ENCODE data around the gene CHD9. TPM values are rescaled to one million over a fixed set of nuclear protein-coding genes. Genes with fewer than 3 reads are reported as not detected.
A peak's percentile ranks its signal among the peaks of the same experiment; 100 is the strongest.

Gene CHD9
- total RNA-seq, 1 donor from 2014 or later, result 119 TPM

GRCh38 chr16:53090286-53090590 lies 35.4 kb downstream of the CHD9 start:
- peak overlapping the region; percentile 84 for H3K27ac Mint-ChIP-seq

GRCh38 chr16:53090591-53091411 lies 36.0 kb downstream of the CHD9 start:
- Mint-ChIP-seq H3K9me3 (no peaks in the 10 kb centered on the region), H3K4me3 (no peak overlapping the region), H3K4me1 (peaks cover 34% of the 10 kb centered on the region), H3K36me3 (peaks cover 5% of the 10 kb centered on the region), H3K27ac (peak overlapping the region; percentile 84), H3K27me3 (ENCODE audit: low read depth) (no peaks in the 10 kb centered on the region)
- no peak for TF ChIP-seq CTCF (IDR thresholded peaks at IDR 0.05; ENCODE audit: unreplicated experiment)
- no peak for DNase-seq (ENCODE audit: low spot score in 2 of 2, unreplicated experiment in 2 of 2)

More at GRCh38 chr16:53090286-53090590, 35.4 kb downstream of the CHD9 start:
- peaks cover 39% of the 10 kb centered on the region for H3K4me1 Mint-ChIP-seq
- H3K4me3 Mint-ChIP-seq, result no peak overlapping the region
- peaks cover 5% of the 10 kb centered on the region for H3K36me3 Mint-ChIP-seq
- no peaks in the 10 kb centered on the region for H3K9me3 Mint-ChIP-seq
- H3K27me3 Mint-ChIP-seq (ENCODE audit: low read depth), result no peaks in the 10 kb centered on the region
- no peak for DNase-seq (ENCODE audit: low spot score in 2 of 2, unreplicated experiment in 2 of 2)
- no peak for TF ChIP-seq CTCF (IDR thresholded peaks at IDR 0.05; ENCODE audit: unreplicated experiment)

- Mint-ChIP-seq H3K36me3 (peaks cover 5% of the 10 kb centered on the region), H3K27ac (peak overlapping the region; percentile 94), H3K9me3 (no peaks in the 10 kb centered on the region), H3K27me3 (ENCODE audit: low read depth) (no peaks in the 10 kb centered on the region), H3K4me1 (peaks cover 29% of the 10 kb centered on the region), H3K4me3 (no peak overlapping the region)
- DNase-seq (ENCODE audit: low spot score in 2 of 2, unreplicated experiment in 2 of 2), result no peak
- TF ChIP-seq CTCF (IDR thresholded peaks at IDR 0.05; ENCODE audit: unreplicated experiment), result no peak
These were observed 36.8 kb downstream of the CHD9 start for GRCh38 chr16:53091466-53092211.

- no peaks in the 10 kb centered on the region for H3K9me3 Mint-ChIP-seq
- no peaks in the 10 kb centered on the region for H3K27me3 Mint-ChIP-seq (ENCODE audit: low read depth)
- no peak for DNase-seq (ENCODE audit: low spot score in 2 of 2, unreplicated experiment in 2 of 2)
- H3K4me3 Mint-ChIP-seq, result no peak overlapping the region
- TF ChIP-seq CTCF (IDR thresholded peaks at IDR 0.05; ENCODE audit: unreplicated experiment), result no peak
- peaks cover 26% of the 10 kb centered on the region for H3K4me1 Mint-ChIP-seq
- H3K36me3 Mint-ChIP-seq, result peaks cover 5% of the 10 kb centered on the region
- no peak overlapping the region for H3K27ac Mint-ChIP-seq
These were observed 37.5 kb downstream of the CHD9 start for GRCh38 chr16:53092284-53092683.

GRCh38 chr16:53093162-53093744 lies 38.5 kb downstream of the CHD9 start:
- peaks cover 26% of the 10 kb centered on the region for H3K4me1 Mint-ChIP-seq
- no peak for TF ChIP-seq CTCF (IDR thresholded peaks at IDR 0.05; ENCODE audit: unreplicated experiment)
- no peak for DNase-seq (ENCODE audit: low spot score in 2 of 2, unreplicated experiment in 2 of 2)

More at GRCh38 chr16:53093162-53093744, 38.5 kb downstream of the CHD9 start:
- Mint-ChIP-seq H3K9me3 (no peaks in the 10 kb centered on the region), H3K36me3 (peaks cover 5% of the 10 kb centered on the region), H3K4me3 (no peak overlapping the region), H3K27me3 (ENCODE audit: low read depth) (no peaks in the 10 kb centered on the region), H3K27ac (no peak overlapping the region)

Measured in mesothelial cell of epicardium (in vitro differentiated cells).